CD4-positive, alpha-beta T cell treated with Interleukin-4 for 4 hours (primary cell): Measurements from ENCODE around the gene PALD1.

Experiments used
- DNase-seq: peaks from one replicate; pipeline ENCODE4 v3.0.0-alpha.2; 2020

The PALD1 gene

DNA sequence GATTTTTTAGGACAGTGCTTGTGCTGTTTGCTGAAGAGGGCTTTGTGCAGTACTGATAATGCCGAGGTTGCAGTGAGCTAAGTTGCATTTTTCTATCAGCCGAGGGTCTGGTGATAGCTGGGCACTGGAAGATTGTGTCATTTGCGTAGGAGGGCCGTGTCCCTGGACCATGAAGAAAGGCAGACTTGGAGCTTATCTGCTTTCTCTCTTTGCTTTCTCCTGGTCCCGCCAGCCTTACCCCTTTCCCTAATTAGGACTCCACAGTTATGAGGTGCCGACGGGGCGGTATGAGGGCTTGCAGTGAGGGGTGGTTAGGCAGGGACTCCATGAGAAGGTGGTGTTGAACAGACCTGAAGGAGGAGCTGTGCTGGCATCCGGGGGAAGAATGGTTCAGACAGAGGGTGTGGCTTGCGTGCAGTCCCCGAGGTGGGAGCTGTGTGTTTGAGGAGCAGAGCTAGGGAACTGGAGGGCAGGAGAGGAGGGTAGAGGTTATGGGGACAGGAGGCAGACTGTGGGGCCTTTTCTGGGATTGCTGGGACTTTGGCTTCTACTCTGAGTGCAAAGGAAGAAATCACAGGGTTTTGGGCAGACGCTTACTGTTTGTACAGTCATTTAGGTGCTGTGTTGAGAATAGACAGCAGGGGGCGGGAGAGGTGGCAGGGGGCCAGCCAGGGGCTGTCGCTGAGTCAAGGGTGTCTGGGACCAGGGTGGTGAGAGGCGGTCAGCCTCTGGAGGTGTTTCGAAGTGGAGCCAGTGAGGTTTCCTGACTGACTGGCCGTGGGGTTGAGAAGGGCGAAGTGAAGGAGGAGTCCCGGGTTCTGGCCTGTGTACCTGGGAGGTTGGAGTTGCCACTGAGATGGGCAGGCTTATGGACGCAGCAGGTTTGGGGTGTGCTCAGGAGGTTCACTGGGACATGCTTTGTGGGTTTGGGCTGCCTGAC lies 80.6 kb downstream of the PALD1 start:
- DNase-seq: peak; percentile 69

GRCh38 chr10:70559861-70560260 lies 81.3 kb downstream of the PALD1 start:
- no peak for DNase-seq

DNA sequence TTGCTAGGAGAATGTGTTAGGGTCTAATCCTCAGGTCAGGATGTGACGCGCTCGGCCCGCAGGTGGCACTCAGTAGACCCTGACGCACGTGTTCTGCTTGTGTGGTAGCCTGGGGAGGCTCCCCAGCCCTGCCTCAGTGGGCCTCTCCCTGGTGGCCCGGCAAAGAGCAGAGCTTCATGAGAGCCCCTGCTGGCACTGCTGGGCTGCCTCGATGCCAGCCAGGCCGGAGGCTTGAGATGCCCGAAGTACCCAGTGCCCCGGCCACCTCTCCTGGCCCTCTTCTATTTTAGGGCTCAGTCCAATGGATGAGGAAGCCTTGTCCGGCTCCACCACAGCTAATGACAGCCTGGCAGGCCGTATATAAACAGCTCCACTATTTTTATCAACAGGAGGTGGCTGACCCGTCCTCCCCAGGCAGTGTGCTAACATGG lies 82.0 kb downstream of the PALD1 start:
- no peak for DNase-seq

GRCh38 chr10:70561070-70561469 lies 82.5 kb downstream of the PALD1 start:
- DNase-seq: no peak

GRCh38 chr10:70561558-70561957 lies 83.0 kb downstream of the PALD1 start:
- no peak for DNase-seq

DNA sequence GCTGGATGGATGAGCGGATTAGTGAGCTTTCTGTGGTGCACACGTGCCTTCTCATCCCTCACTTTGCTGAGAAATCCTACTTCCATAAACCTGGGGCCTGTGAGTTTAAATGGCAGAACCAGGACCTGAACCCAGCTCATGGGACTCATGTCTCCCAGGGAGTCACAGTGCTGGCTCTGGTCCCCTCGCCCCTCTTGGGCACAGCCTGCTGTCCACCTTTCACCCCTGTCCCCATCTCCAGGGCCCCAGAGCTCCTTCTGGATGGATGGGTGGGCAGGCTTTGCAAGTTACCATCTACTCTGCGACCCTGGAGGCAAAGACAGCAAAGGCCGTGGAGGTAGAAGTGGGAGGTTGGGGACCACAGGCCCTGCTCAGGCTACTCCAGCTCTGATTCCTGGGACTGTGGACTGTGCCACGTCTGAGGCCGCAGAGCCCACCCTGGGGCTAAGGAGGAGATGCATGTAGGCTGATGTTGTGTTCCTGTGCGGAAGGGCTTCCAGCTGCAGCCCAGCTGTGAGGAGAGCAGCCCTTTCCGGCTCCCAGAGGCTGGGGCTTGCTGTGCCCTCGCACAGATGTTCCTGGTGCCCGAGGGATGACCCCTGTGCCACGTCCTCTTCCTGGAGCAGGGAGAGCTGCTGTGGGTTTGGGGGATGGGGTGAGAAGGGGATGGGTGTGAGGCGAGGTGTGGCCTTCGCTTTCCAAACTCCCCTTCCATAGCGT lies 83.6 kb downstream of the PALD1 start:
- DNase-seq: no peak

DNA sequence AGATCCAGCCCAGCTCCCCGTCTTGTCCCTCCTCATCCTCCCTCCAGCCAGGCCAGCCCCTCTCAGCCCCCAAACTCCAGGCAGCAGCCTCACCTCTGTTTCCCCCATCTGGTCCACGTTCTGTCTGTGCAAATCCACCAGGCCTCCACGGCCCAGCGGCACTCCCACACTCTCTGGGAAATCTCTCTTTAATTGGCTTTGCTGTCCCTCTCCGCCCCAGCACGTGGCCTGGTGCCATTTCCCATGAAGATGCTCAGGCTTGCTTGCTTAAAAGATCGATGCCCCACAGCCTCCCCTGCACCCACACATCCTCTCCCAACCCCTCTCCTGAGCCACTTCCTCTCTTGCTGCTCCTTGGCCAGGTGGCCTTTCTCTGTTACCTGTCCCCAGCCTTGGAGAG lies 84.7 kb downstream of the PALD1 start:
- DNase-seq: no peak

- no peak for DNase-seq
Observed at GRCh38 chr10:70564113-70564725, 85.7 kb downstream of the PALD1 start.

DNA sequence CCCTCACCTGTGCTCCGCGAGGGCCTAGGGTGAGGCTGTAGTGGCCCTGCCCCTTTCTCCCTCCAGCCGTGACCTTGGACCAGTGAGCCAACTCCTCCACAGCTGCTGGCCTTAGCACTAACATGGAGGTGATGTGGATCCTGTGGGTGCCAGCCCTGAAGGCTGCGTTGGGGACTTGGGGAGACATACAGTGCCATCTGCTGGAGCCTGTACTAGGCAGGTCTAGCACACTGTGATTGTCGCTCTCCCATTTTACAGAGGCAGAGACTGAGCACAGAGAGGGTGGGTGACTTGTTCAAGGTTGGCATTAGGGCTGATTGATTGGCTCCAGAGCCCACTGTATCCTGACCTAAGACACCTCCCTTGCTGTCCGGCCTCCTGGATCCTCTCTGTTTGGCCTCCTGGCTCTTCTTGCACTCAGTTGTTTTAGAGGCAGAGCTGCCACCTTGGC lies 86.4 kb downstream of the PALD1 start:
- no peak for DNase-seq

- no peak for DNase-seq
Observed at GRCh38 chr10:70565556-70566514, 87.3 kb downstream of the PALD1 start.

- DNase-seq: no peak
Observed at GRCh38 chr10:70566515-70567290, 88.1 kb downstream of the PALD1 start.

DNA sequence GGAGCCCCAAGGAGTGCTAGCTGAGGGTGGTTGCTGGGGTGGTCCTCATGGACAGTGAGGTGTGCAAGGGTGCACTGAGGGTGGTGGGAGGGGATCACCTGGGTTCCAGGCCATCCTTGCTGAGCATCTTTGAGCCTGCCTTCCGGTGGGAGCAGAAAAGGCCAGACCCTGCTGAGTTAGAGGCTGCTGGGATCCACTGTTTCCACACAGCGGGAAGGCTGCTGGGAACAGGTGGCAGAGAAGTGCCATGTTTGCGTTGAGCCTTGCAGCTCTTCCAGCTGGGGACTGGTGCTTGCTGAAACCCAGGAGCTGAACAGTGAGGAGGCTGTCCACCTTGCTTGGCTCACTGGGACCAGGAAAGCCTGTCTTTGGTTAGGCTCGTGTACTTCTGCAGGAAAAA lies 89.0 kb downstream of the PALD1 start:
- DNase-seq: no peak

DNA sequence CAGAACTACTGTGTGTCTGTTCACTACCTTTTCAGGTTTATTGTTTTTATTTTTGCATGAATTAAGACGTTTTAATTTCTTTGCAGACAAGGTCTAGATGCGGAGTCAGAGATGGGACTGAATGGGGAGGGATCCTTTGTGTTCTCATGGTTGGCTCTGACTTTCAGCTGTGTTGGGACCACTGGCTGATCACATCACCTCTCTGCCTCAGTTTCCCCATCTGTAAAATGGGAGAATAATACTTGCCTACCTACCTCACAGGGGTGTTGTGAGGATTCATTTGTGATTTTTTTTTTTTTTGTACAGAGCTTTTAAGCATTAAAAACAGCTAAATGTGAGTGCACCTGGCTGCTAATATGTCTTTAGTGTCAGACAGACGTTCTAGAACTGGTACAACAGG lies 89.5 kb downstream of the PALD1 start:
- DNase-seq: no peak

- no peak for DNase-seq
Observed at GRCh38 chr10:70568781-70569495, 90.4 kb downstream of the PALD1 start.

- DNase-seq: no peak
Observed at GRCh38 chr10:70571236-70571635, 92.7 kb downstream of the PALD1 start.

- no peak for DNase-seq
Observed at GRCh38 chr10:70571636-70572439, 93.3 kb downstream of the PALD1 start.

DNA sequence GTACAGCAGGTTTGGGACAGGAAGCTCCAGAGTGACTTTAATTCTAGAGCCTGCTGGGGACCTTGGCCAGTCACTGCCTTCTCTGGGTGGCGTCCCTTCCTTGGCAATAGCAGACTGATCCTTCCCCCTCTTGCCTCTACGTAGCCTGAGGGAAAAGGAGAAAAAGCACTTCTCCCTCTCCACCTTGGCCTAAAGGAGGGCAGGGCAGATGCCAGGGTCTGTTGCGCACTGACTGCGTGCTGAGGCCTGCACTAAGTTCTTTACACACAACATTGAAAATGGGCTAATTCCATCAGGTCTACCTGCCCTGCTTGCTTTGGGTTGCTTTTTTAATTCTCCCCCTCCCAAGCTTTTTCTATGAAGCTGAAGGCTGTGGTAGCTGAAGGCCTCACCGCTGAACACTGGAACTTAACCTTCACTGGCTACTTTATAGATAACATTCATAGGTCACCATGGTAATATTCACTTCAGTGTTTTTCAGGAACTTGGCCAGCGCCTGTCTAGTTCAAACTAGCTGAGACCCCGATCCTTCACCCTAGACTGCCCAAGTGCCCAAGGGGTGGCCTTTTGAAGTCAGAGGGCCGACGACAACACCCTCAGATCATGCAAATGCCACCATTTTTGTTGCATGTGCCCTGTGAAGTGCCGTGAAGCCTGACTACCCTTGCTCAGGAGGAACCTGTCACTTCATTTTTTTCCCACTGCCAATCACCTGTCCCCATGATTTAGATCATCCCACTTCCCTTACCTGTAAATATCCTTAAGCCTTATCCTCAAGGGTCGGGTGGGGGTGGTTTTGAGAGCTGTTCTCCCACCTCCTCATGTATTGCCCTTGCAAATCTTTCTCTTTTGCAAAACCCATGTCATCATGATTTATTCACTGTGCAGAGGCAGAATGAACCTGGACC lies 95.3 kb downstream of the PALD1 start:
- DNase-seq: no peak

DNA sequence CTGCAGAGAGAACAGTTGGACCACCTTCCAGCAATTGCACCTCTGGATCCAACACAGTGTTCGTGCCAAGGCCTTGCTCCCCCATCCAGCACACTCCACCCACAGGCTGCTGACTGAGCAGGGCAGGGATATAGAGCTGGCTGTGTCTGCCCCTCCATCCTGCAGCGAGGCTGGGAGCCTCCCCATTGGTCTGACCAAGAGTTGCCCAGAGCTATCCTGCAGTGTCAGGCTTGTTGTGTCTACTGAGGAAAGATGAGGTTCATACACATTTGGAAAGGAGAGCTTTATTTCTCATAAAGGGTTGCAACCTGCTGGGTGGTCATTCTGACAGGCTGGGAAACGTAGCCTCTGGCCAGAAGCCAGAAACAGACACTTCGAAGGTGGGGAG lies 96.9 kb downstream of the PALD1 start:
- no peak for DNase-seq
